ENCODE results near the gene HCRTR1.
"Not testable (repeated sequence)": the region's sequence is repeated elsewhere in the genome, so short reads cannot be mapped to it uniquely, and the experiment has no call there.

The HCRTR1 gene

GRCh38 chr1:31581821-31582810 lies 35.4 kb upstream of the HCRTR1 start:
- peak; percentile 39 for DNase-seq

- no peak for DNase-seq
Measured at GRCh38 chr1:31583082-31583994, 34.2 kb upstream of the HCRTR1 start.

- DNase-seq, result peak; percentile 74
Measured at GRCh38 chr1:31583995-31584868, 33.3 kb upstream of the HCRTR1 start.

- DNase-seq, result no peak
Measured at GRCh38 chr1:31584869-31585735, 32.4 kb upstream of the HCRTR1 start.

GRCh38 chr1:31585736-31586365 lies 31.6 kb upstream of the HCRTR1 start:
- no peak for DNase-seq

- DNase-seq, result no peak
Measured at GRCh38 chr1:31586376-31587327, 30.8 kb upstream of the HCRTR1 start.

- not testable (repeated sequence) for DNase-seq
Measured at GRCh38 chr1:31587328-31587699, 30.2 kb upstream of the HCRTR1 start.

- peak; percentile 58 for DNase-seq
Measured at GRCh38 chr1:31587720-31588423, 29.6 kb upstream of the HCRTR1 start.

- peak; percentile 64 for DNase-seq
Measured at GRCh38 chr1:31588751-31589515, 28.6 kb upstream of the HCRTR1 start.

- DNase-seq, result peak; percentile 89
Measured at GRCh38 chr1:31591425-31592093, 25.9 kb upstream of the HCRTR1 start.

- no peak for DNase-seq
Measured at GRCh38 chr1:31592132-31592531, 25.4 kb upstream of the HCRTR1 start.

- DNase-seq, result no peak
Measured at GRCh38 chr1:31593136-31593665, 24.3 kb upstream of the HCRTR1 start.

GRCh38 chr1:31593770-31594632 lies 23.5 kb upstream of the HCRTR1 start:
- peak; percentile 69 for DNase-seq

- no peak for DNase-seq
Measured at GRCh38 chr1:31595836-31596736, 21.4 kb upstream of the HCRTR1 start.

- DNase-seq, result no peak
Measured at GRCh38 chr1:31596737-31597097, 20.8 kb upstream of the HCRTR1 start.

All from fibroblast of skin of back (primary cell).